Measurements from ENCODE around the gene DCC.
"Not testable (repeated sequence)": the region's sequence is repeated elsewhere in the genome, so short reads cannot be mapped to it uniquely, and the experiment has no call there.

Gene DCC

DNA sequence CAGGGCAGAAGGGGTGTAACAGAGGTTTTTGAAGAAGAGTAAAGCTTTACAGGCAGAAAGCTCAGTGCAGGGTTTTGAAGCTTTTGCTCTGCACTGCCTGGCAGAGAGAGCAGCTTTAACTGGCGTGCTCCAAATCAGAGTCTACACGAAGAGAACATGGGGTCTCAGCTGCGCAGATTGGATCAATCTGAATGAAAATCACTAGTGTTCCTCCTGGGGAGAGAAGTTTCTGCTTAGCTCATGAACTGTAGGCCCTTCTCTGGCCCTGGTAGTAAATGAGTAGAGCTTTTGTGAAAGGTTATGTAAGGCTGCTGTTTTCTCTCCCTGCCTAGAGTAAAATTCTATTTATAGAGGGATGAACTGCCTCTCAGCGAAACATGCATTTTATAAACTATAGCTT lies 13.6 kb downstream of the DCC start:
- Histone ChIP-seq H3K4me2 (ENCODE audit: low read length) (no peak overlapping the region), H3K9me3 (ENCODE audit: control insufficient read depth, low read length) (no peaks in the 10 kb centered on the region), H3K9ac (no peak overlapping the region), H3K4me1 (no peaks in the 10 kb centered on the region), H3K27ac (no peak overlapping the region), H3K79me2 (no peaks in the 10 kb centered on the region), H3K36me3 (ENCODE audit: control insufficient read depth, insufficient read depth, low read length) (no peaks in the 10 kb centered on the region), H3K4me3 (ENCODE audit: low read depth, low read length) (no peak overlapping the region), H2AFZ (no peak overlapping the region), H3K27me3 (ENCODE audit: control insufficient read depth, insufficient read depth, low read length) (no peaks in the 10 kb centered on the region)
- TF ChIP-seq, protein P1, sequence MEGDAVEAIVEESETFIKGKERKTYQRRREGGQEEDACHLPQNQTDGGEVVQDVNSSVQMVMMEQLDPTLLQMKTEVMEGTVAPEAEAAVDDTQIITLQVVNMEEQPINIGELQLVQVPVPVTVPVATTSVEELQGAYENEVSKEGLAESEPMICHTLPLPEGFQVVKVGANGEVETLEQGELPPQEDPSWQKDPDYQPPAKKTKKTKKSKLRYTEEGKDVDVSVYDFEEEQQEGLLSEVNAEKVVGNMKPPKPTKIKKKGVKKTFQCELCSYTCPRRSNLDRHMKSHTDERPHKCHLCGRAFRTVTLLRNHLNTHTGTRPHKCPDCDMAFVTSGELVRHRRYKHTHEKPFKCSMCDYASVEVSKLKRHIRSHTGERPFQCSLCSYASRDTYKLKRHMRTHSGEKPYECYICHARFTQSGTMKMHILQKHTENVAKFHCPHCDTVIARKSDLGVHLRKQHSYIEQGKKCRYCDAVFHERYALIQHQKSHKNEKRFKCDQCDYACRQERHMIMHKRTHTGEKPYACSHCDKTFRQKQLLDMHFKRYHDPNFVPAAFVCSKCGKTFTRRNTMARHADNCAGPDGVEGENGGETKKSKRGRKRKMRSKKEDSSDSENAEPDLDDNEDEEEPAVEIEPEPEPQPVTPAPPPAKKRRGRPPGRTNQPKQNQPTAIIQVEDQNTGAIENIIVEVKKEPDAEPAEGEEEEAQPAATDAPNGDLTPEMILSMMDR (IDR thresholded peaks at IDR 0.05), result no peak

DNA sequence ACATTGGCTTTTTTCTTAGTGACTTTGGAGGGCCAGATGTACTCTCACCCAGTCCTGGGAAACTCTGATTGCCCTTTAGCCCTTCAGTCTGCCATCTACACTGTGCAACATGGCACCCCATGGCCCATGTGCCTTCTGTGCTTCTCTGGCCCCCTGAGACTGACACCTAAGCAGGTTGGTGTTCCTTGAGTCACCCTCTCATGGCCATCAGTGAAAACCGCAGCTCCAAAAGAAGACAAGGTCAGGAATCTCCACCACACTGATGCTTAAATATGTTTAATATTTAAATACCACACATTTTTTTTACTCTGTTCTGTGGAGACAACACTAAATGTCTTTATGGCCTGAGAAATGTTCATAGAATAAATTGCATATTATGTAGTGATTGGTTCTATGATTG lies 23.9 kb downstream of the DCC start:
- Histone ChIP-seq H2AFZ (no peak overlapping the region), H3K27ac (no peak overlapping the region)

DNA sequence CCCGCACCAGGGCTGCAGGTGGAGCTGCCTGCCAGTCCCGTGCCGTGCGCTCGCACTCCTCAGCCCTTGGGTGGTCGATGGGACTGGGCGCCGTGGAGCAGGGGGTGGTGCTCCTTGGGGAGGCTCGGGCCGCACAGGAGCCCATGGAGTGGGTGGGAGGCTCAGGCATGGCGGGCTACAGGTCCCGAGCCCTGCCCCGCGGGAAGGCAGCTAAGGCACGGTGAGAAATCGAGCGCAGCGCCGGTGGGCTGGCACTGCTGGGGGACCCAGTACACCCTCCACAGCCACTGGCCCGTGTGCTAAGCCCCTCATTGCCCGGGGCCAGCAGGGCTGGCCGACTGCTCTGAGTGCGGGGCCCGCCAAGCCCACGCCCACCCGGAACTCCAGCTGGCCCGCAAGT lies 26.9 kb downstream of the DCC start:
- not testable (repeated sequence) for H2AFZ ChIP-seq; H3K79me2 ChIP-seq; H3K4me2 ChIP-seq (ENCODE audit: low read length); H3K4me3 ChIP-seq (ENCODE audit: low read depth, low read length); H3K27me3 ChIP-seq (ENCODE audit: control insufficient read depth, insufficient read depth, low read length); H3K36me3 ChIP-seq (ENCODE audit: control insufficient read depth, insufficient read depth, low read length); H3K27ac ChIP-seq; H3K4me1 ChIP-seq; H3K9ac ChIP-seq; H3K9me3 ChIP-seq (ENCODE audit: control insufficient read depth, low read length)

More for the DNA sequence above, 23.9 kb downstream of the DCC start:
- H3K9me3 ChIP-seq (ENCODE audit: control insufficient read depth, low read length), result no peaks in the 10 kb centered on the region
- TF ChIP-seq, protein P1 (IDR thresholded peaks at IDR 0.05), result no peak
- H3K79me2 ChIP-seq, result no peaks in the 10 kb centered on the region
- H3K4me1 ChIP-seq, result no peaks in the 10 kb centered on the region
- H3K4me2 ChIP-seq (ENCODE audit: low read length), result no peak overlapping the region
- H3K4me3 ChIP-seq (ENCODE audit: low read depth, low read length), result no peak overlapping the region
- H3K36me3 ChIP-seq (ENCODE audit: control insufficient read depth, insufficient read depth, low read length), result no peaks in the 10 kb centered on the region
- H3K27me3 ChIP-seq (ENCODE audit: control insufficient read depth, insufficient read depth, low read length), result no peaks in the 10 kb centered on the region
- H3K9ac ChIP-seq, result no peak overlapping the region

DNA sequence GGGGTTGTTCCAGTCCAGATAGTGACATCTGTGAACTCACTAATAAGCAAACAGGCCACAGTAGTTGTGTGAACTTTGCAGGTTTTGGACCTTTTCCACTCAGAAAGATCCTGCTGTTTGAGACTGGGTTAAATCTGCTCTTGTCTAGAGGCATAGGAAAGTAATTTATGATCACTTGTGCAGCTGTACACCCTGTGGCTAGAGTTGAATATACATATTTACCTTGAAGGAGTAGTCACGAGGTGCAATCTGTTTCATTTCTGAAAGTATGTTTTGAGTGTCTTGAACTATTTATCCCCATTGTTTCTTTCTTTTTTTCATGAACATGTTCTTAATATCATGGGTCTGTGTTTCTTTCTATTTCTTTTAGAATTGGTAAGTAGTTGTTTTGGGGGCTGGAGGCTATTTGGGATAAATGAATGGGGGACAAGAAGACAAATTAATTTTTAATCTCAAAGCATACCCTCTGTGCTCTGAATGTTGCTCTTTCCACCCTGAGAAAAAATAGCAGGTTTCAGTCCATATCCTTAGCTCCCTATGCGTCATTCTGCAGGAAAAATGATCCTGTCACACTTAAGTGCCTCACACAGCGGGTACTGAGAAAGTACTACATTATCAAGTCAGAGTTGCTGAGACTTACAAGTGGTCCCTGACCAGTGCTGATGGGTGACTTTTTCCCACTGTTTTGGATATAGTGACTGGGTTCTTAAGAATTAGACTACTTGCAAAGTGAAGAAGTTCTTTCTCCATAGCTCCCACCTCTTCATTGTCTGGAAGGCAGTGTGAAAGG lies 28.2 kb downstream of the DCC start:
- Histone ChIP-seq H3K4me2 (ENCODE audit: low read length) (no peak overlapping the region), H3K9me3 (ENCODE audit: control insufficient read depth, low read length) (no peaks in the 10 kb centered on the region), H3K27me3 (ENCODE audit: control insufficient read depth, insufficient read depth, low read length) (no peaks in the 10 kb centered on the region), H3K9ac (no peak overlapping the region), H3K27ac (no peak overlapping the region), H3K4me3 (ENCODE audit: low read depth, low read length) (no peak overlapping the region), H3K79me2 (no peaks in the 10 kb centered on the region), H3K4me1 (no peaks in the 10 kb centered on the region), H2AFZ (no peak overlapping the region), H3K36me3 (ENCODE audit: control insufficient read depth, insufficient read depth, low read length) (no peaks in the 10 kb centered on the region)
- TF ChIP-seq, protein P1 (IDR thresholded peaks at IDR 0.05), result no peak

DNA sequence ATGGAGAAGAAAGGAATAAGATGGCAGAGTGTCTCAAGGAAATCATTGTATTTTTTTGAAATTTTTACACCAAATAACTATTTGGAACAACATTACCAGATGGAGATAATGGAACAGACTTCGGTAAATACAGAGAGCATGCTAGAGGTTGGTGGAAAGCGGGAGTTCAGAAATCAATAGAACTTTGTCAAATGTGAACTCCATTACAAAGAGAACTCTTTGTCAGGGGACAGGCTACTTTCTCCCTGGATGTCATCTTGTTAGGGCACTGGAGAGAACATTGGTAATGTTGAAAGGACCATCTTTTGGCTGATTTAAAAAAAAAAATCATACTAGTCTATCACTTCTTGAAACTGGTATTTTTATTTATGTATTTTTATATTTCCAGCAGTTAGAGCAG lies 30.8 kb downstream of the DCC start:
- Histone ChIP-seq H3K4me3 (ENCODE audit: low read depth, low read length) (no peak overlapping the region), H3K36me3 (ENCODE audit: control insufficient read depth, insufficient read depth, low read length) (no peaks in the 10 kb centered on the region), H3K27me3 (ENCODE audit: control insufficient read depth, insufficient read depth, low read length) (no peaks in the 10 kb centered on the region), H3K4me1 (no peaks in the 10 kb centered on the region), H3K79me2 (no peaks in the 10 kb centered on the region), H3K27ac (no peak overlapping the region), H3K9ac (no peak overlapping the region), H3K9me3 (ENCODE audit: control insufficient read depth, low read length) (no peaks in the 10 kb centered on the region), H2AFZ (no peak overlapping the region), H3K4me2 (ENCODE audit: low read length) (no peak overlapping the region)
- TF ChIP-seq, protein P1 (IDR thresholded peaks at IDR 0.05), result no peak
